Measurements from ENCODE around the gene KLHL42.
A peak's percentile ranks its signal among the peaks of the same experiment; 100 is the strongest.
"Not testable (repeated sequence)": the region's sequence is repeated elsewhere in the genome, so short reads cannot be mapped to it uniquely, and the experiment has no call there.

Gene KLHL42

GRCh38 chr12:27818401-27818918 lies 38.4 kb downstream of the KLHL42 start:
- DNase-seq = no peak

- DNase-seq = no peak
Measured at GRCh38 chr12:27820564-27820963, 40.5 kb downstream of the KLHL42 start.

- peak; percentile 56 for DNase-seq
Measured at GRCh38 chr12:27821259-27821973, 41.4 kb downstream of the KLHL42 start.

- no peak for DNase-seq
Measured at GRCh38 chr12:27822076-27822712, 42.2 kb downstream of the KLHL42 start.

GRCh38 chr12:27823038-27823437 lies 43.0 kb downstream of the KLHL42 start:
- DNase-seq = no peak

GRCh38 chr12:27824126-27824842 lies 44.3 kb downstream of the KLHL42 start:
- DNase-seq = no peak

GRCh38 chr12:27826076-27826475 lies 46.0 kb downstream of the KLHL42 start:
- no peak for DNase-seq

GRCh38 chr12:27828196-27828595 lies 48.2 kb downstream of the KLHL42 start:
- DNase-seq = no peak

- DNase-seq = no peak
Measured at GRCh38 chr12:27838543-27839185, 58.6 kb downstream of the KLHL42 start.

GRCh38 chr12:27840229-27840999 lies 60.4 kb downstream of the KLHL42 start:
- no peak for DNase-seq

GRCh38 chr12:27841392-27841882 lies 61.4 kb downstream of the KLHL42 start:
- no peak for DNase-seq

GRCh38 chr12:27843714-27844245 lies 63.7 kb downstream of the KLHL42 start:
- DNase-seq = peak; percentile 10

- no peak for DNase-seq
Measured at GRCh38 chr12:27844366-27845090, 64.5 kb downstream of the KLHL42 start.

- no peak for DNase-seq
Measured at GRCh38 chr12:27845187-27845586, 65.2 kb downstream of the KLHL42 start.

GRCh38 chr12:27845706-27846105 lies 65.7 kb downstream of the KLHL42 start:
- not testable (repeated sequence) for DNase-seq

GRCh38 chr12:27847293-27847692 lies 67.3 kb downstream of the KLHL42 start:
- DNase-seq = not testable (repeated sequence)

- no peak for DNase-seq
Measured at GRCh38 chr12:27851311-27851710, 71.3 kb downstream of the KLHL42 start.

GRCh38 chr12:27852117-27852516 lies 72.1 kb downstream of the KLHL42 start:
- DNase-seq = no peak

Data from retina (tissue), 1 donor.